Panc1 (cell line): ENCODE measurements around the gene ZNF132. TPM values are rescaled to one million over a fixed set of nuclear protein-coding genes. Genes with fewer than 3 reads are reported as not detected.
A peak's percentile ranks its signal among the peaks of the same experiment; 100 is the strongest.

ENCODE experiments used
- ATAC-seq: fragments of 200-7000 bp; cut with Tn5 transposase; 2 replicates; pipeline ENCODE4 v1.9.1; 2020; ENCODE audit warnings: mild to moderate bottlenecking, moderate library complexity
- BruUV-seq: library from RNA; stranded (reverse); fragments of 400-500 nt; replicated peaks from 2 replicates; lab custom pipeline; 2021; lab: Mats Ljungman, UMichigan
- CTCF ChIA-PET: fragments of 300-600 bp; sonication (Branson Sonifier 250); formaldehyde crosslinking; loops from one replicate; lab custom pipeline; 2022; ENCODE audit warnings: antibody characterized with exemption; lab: Charles Lee
- POLR2A ChIA-PET: fragments of 300-600 bp; sonication (Branson Sonifier 250); formaldehyde crosslinking; loops from one replicate; lab custom pipeline; 2022; ENCODE audit warnings: antibody characterized with exemption; lab: Charles Lee
- DNase-seq: peaks from one replicate; pipeline ENCODE4 v3.0.0-alpha.2; 2010; ENCODE audit warnings: low read depth, low spot score
- H3K27ac ChIP-seq: 2 replicates; pipeline ENCODE4 v1.5.1; 2011; ENCODE audit warnings: mild to moderate bottlenecking, low read length, inconsistent platforms
- H3K27me3 ChIP-seq: fragments of 200-500 bp; sonication (Bioruptor generic); 2 replicates; pipeline ENCODE4 v1.6.0; 2014; ENCODE audit warnings: low read length, inconsistent platforms; ENCODE audit not compliant: control insufficient read depth, insufficient read depth
- H3K36me3 ChIP-seq: fragments of 200-500 bp; sonication (Bioruptor generic); 2 replicates; pipeline ENCODE4 v1.5.1; 2014; ENCODE audit warnings: inconsistent platforms, mild to moderate bottlenecking, low read length, moderate library complexity; ENCODE audit not compliant: control insufficient read depth, insufficient read depth
- H3K4me1 ChIP-seq: 2 replicates; pipeline ENCODE4 v1.5.1; 2011; ENCODE audit warnings: inconsistent platforms, mild to moderate bottlenecking, low read length, moderate library complexity; ENCODE audit not compliant: control insufficient read depth, insufficient read depth
- H3K4me3 ChIP-seq, 2 experiments: 2 replicates each; pipeline ENCODE4 v1.5.1; 2011 to 2012; ENCODE audit warnings: low read depth in 2 of 2, low read length in 2 of 2, mild to moderate bottlenecking in 2 of 2, inconsistent platforms in 1 of 2, moderate library complexity in 1 of 2
- H3K9me3 ChIP-seq: fragments of 200-500 bp; sonication (Bioruptor generic); 2 replicates; pipeline ENCODE4 v1.5.1; 2014; ENCODE audit warnings: low read depth, mild to moderate bottlenecking, inconsistent platforms, low read length, moderate library complexity; ENCODE audit not compliant: control insufficient read depth, insufficient read depth
- CTCF ChIP-seq: fragments of 450-650 bp; IDR thresholded peaks from 2 replicates; pipeline ENCODE4 v1.5.1; 2017; ENCODE audit warnings: mild to moderate bottlenecking
- POLR2AphosphoS5 ChIP-seq: IDR thresholded peaks from 2 replicates; pipeline ENCODE4 v1.6.1; 2012; ENCODE audit warnings: mild to moderate bottlenecking, low read depth, low read length, moderate library complexity
- REST ChIP-seq, 2 experiments: IDR thresholded peaks; 2 replicates each; pipeline ENCODE4 v1.6.1; 2011 to 2012; ENCODE audit warnings: low read depth in 2 of 2, control low read depth in 1 of 2, low read length in 1 of 2, mild to moderate bottlenecking in 1 of 2, moderate library complexity in 1 of 2; ENCODE audit not compliant: insufficient read depth in 1 of 2
- SIN3A ChIP-seq: IDR thresholded peaks from 2 replicates; pipeline ENCODE4 v1.6.1; 2012; ENCODE audit warnings: low read depth, mild to moderate bottlenecking, low read length, moderate library complexity, borderline replicate concordance; ENCODE audit not compliant: insufficient read depth
- TCF7L2 ChIP-seq: IDR thresholded peaks from 2 replicates; pipeline ENCODE4 v1.6.1; 2011; ENCODE audit warnings: mild to moderate bottlenecking, low read depth, low read length, inconsistent platforms
- in situ Hi-C: cut with HindIII; loops from 2 replicates; pipeline ENCODE4 v1.10.0; 2016; ENCODE audit warnings: low sequenced_read_pairs, low pct_unique_long_range_greater_than_20kb
- intact Hi-C: fragments of 100-400 bp; cut with micrococcal nuclease; formaldehyde crosslinking; loops from one replicate; pipeline ENCODE4 v1.10.0; 2022; ENCODE audit not compliant: unreplicated experiment
- total RNA-seq: library from RNA; stranded (reverse); gene quantifications from one replicate; pipeline ENCODE4 v1.2.1, GENCODE V29; 2021; ENCODE audit not compliant: unreplicated experiment

The ZNF132 gene
- total RNA-seq, 1 experiment from 2014 or later, result not detected

GRCh38 chr19:58386576-58387337, 53.2 kb downstream of the ZNF132 start, which contains the start of gene RPS5:
Gene RPS5, plus strand, starts transcription at chr19:58387269. Its CDS starts 869 bp downstream, at chr19:58388138.
- no peaks in the 10 kb centered on the region for H3K9me3 ChIP-seq
- H3K4me1 ChIP-seq, result peaks cover 39% of the 10 kb centered on the region
- H3K27ac ChIP-seq, result peak within 1 kb of the TSS; percentile 99
- DNase-seq (peak; percentile 95), ATAC-seq (peak; percentile 94)
- H3K36me3 ChIP-seq, result peaks cover 25% of the 10 kb centered on the region
- ChIA-PET CTCF (no interaction called here), POLR2A (interaction anchor here (1.6 kb wide), 1 partner anchor 23 kb away, joined by 6 read pairs; no protein-coding TSS in a partner anchor)
- BruUV-seq, result TSS peak; percentile 94
- in situ Hi-C loops, result no loop called here
- TF ChIP-seq POLR2AphosphoS5, result peak; percentile 99
- TF ChIP-seq CTCF, result no peak
- TF ChIP-seq REST (IDR thresholded peaks at IDR 0.05; ENCODE audit: insufficient read depth in 1 of 2, low read depth in 2 of 2, low read length in 1 of 2), result 0 out of 4 replicates have a peak, but pooled peaks of 1 of the 2 experiments have one; percentile 61
- peak; percentile 81 for TF ChIP-seq TCF7L2
- peak; percentile 89 for TF ChIP-seq SIN3A
- H3K27me3 ChIP-seq, result no peaks in the 10 kb centered on the region
- H3K4me3 ChIP-seq, result peak within 1 kb of the TSS; percentile 97 to 98
- intact Hi-C loops, result loop anchor here (5.0 kb wide), 1 partner anchor 59 kb away; the partner anchor contains the start of gene ZSCAN22

- peak overlapping the region; percentile 97 to 98 for H3K4me3 ChIP-seq
- H3K27ac ChIP-seq, result peak overlapping the region; percentile 99
- CTCF ChIA-PET, result no interaction called here
- peaks cover 39% of the 10 kb centered on the region for H3K4me1 ChIP-seq
- DNase-seq, result no peak
- H3K36me3 ChIP-seq, result peaks cover 25% of the 10 kb centered on the region
- intact Hi-C loops (loop anchor here (5.0 kb wide), 1 partner anchor 59 kb away; the partner anchor contains the start of gene ZSCAN22), in situ Hi-C loops (no loop called here)
- no peak for TF ChIP-seq POLR2AphosphoS5
- TF ChIP-seq REST (IDR thresholded peaks at IDR 0.05; ENCODE audit: insufficient read depth in 1 of 2, low read depth in 2 of 2, low read length in 1 of 2), result no peak
- TF ChIP-seq TCF7L2, result no peak
- TF ChIP-seq SIN3A, result no peak
- TF ChIP-seq CTCF, result no peak
- H3K9me3 ChIP-seq, result no peaks in the 10 kb centered on the region
- ATAC-seq, result peak; percentile 16
- BruUV-seq, result no TSS peak
- POLR2A ChIA-PET, result interaction anchor here (1.6 kb wide), 1 partner anchor 22 kb away, joined by 6 read pairs; no protein-coding TSS in a partner anchor
- no peaks in the 10 kb centered on the region for H3K27me3 ChIP-seq
Measured at GRCh38 chr19:58385891-58386575, 53.9 kb downstream of the ZNF132 start.
